BJ (cell line): ENCODE data around the gene FLNB. TPM values are rescaled to one million over a fixed set of nuclear protein-coding genes. Genes with fewer than 3 reads are reported as not detected.

ENCODE experiments used
- CTCF ChIA-PET: fragments of 350-600 bp; formaldehyde crosslinking; extraction: SDS; loops from one replicate; lab custom pipeline; 2021; ENCODE audit warnings: antibody characterized with exemption, inconsistent platforms; lab: Yijun Ruan, JAX
- POLR2A ChIA-PET: fragments of 300-600 bp; sonication (Branson Sonifier 250); formaldehyde crosslinking; extraction: SDS; loops from one replicate; lab custom pipeline; 2021; ENCODE audit warnings: antibody characterized with exemption; lab: Charles Lee
- DNase-seq: peaks from one replicate; pipeline ENCODE4 v3.0.0-alpha.2; 2011; ENCODE audit warnings: low read depth
- H3K27me3 ChIP-seq: 2 replicates; pipeline ENCODE4 v1.6.0; 2011; ENCODE audit warnings: low read length; ENCODE audit not compliant: control insufficient read depth, insufficient read depth
- H3K36me3 ChIP-seq: 2 replicates; pipeline ENCODE4 v1.5.1; 2011; ENCODE audit warnings: low read length; ENCODE audit not compliant: control insufficient read depth, insufficient read depth
- H3K4me3 ChIP-seq: 2 replicates; pipeline ENCODE4 v1.5.1; 2011; ENCODE audit warnings: low read depth, mild to moderate bottlenecking, control low read depth, low read length
- CTCF ChIP-seq: IDR thresholded peaks from 2 replicates; pipeline ENCODE4 v1.5.1; 2011; ENCODE audit warnings: low read depth, mild to moderate bottlenecking, control low read depth, inconsistent platforms, low read length, moderate library complexity; ENCODE audit not compliant: insufficient read depth
- polyA plus RNA-seq: library from polyadenylated mRNA; depleted of rRNA; stranded (reverse); fragments of >200 nt; gene quantifications from 2 replicates; pipeline ENCODE4 v1.2.3, GENCODE V29; 2011

The FLNB gene
- polyA plus RNA-seq, 1 experiment = 111 TPM

GRCh38 chr3:58150130-58150809 lies 142.0 kb downstream of the FLNB start:
- no peaks in the 10 kb centered on the region for H3K27me3 ChIP-seq
- no peak for DNase-seq
- ChIA-PET CTCF (interaction anchor here (0.7 to 1.2 kb wide), 4 partner anchors 8 to 141 kb away, joined by 3 to 4 read pairs (median 3); no protein-coding TSS in a partner anchor), POLR2A (no interaction called here)
- no peak overlapping the region for H3K4me3 ChIP-seq
- no peak for TF ChIP-seq CTCF
- peaks cover 48% of the 10 kb centered on the region for H3K36me3 ChIP-seq

- POLR2A ChIA-PET = interaction anchor here (0.6 kb wide), 1 partner anchor 1468 kb away, joined by 3 read pairs; the partner anchor contains the start of gene TASOR
- Histone ChIP-seq H3K4me3 (no peak overlapping the region), H3K36me3 (peaks cover 48% of the 10 kb centered on the region), H3K27me3 (no peaks in the 10 kb centered on the region)
- peak; percentile 20 for DNase-seq
- TF ChIP-seq CTCF = no peak
- CTCF ChIA-PET = interaction anchor here (0.7 to 1.2 kb wide), 4 partner anchors 8 to 141 kb away, joined by 3 to 4 read pairs (median 3); no protein-coding TSS in a partner anchor
Measured at GRCh38 chr3:58150810-58151199, 142.6 kb downstream of the FLNB start.

DNA sequence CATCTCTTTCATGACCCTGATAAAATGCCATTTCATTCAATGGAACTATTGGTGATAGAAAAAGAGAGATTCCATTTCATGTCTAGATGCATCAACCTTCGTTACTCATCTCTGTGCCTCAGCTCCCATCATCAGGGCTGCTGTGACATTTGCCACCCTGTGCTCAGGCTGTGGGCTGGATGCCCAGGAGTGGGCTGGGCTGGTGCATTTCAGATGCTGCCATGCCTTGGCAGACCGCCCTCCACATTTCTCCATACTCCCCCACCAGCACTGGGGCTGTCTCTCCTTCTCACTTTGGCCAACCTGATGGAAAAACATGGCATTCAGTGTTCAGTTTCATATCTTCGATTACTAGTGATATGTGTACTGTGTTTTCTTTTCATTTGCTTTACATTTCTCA lies 143.4 kb downstream of the FLNB start:
- TF ChIP-seq CTCF = no peak
- ChIA-PET POLR2A (no interaction called here), CTCF (interaction anchor here (1.2 kb wide), 1 partner anchor 26 kb away, joined by 3 read pairs; no protein-coding TSS in a partner anchor)
- DNase-seq = no peak
- no peak overlapping the region for H3K4me3 ChIP-seq
- H3K36me3 ChIP-seq = peaks cover 49% of the 10 kb centered on the region
- H3K27me3 ChIP-seq = no peaks in the 10 kb centered on the region

- DNase-seq = no peak
- ChIA-PET POLR2A (no interaction called here), CTCF (no interaction called here)
- Histone ChIP-seq H3K36me3 (peaks cover 45% of the 10 kb centered on the region), H3K4me3 (no peak overlapping the region), H3K27me3 (no peaks in the 10 kb centered on the region)
- no peak for TF ChIP-seq CTCF
Measured at GRCh38 chr3:58152225-58153015, 144.2 kb downstream of the FLNB start.

DNA sequence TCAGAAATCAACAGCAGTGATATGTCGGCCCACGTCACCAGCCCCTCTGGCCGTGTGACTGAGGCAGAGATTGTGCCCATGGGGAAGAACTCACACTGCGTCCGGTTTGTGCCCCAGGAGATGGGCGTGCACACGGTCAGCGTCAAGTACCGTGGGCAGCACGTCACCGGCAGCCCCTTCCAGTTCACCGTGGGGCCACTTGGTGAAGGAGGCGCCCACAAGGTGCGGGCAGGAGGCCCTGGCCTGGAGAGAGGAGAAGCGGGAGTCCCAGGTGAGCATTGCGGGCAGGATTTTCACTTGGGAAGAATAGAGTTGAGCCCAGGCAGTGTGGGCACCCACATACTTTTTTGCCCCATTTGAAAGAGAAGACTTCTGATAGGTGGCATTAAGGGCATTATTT lies 145.1 kb downstream of the FLNB start:
- H3K36me3 ChIP-seq = peaks cover 41% of the 10 kb centered on the region
- no peak for TF ChIP-seq CTCF
- DNase-seq = no peak
- ChIA-PET CTCF (interaction anchor here (1.1 kb wide), 1 partner anchor 24 kb away, joined by 3 read pairs; no protein-coding TSS in a partner anchor), POLR2A (no interaction called here)
- no peak overlapping the region for H3K4me3 ChIP-seq
- no peaks in the 10 kb centered on the region for H3K27me3 ChIP-seq
